CD4-positive, alpha-beta T cell treated with Interleukin-1 beta for 1 hour (primary cell): ENCODE results near the gene PLGRKT.
A peak's percentile ranks its signal among the peaks of the same experiment; 100 is the strongest.
"Not testable (repeated sequence)": the region's sequence is repeated elsewhere in the genome, so short reads cannot be mapped to it uniquely, and the experiment has no call there.

Experiments used
- DNase-seq, 2 donors: peaks; one replicate each; pipeline ENCODE4 v3.0.0-alpha.2; 2020 to 2022

PLGRKT gene

GRCh38 chr9:5429873-5430564 lies 7.7 kb downstream of the PLGRKT start:
- no peak for DNase-seq

- DNase-seq: no peak
Observed at GRCh38 chr9:5428794-5429528, 8.8 kb downstream of the PLGRKT start.

- no peak for DNase-seq
Observed at GRCh38 chr9:5428172-5428571, 9.6 kb downstream of the PLGRKT start.

- no peak for DNase-seq
Observed at GRCh38 chr9:5427005-5427404, 10.7 kb downstream of the PLGRKT start.

- peak in 1 of 2 donors; percentile 59 for DNase-seq
Observed at GRCh38 chr9:5425006-5425628, 12.6 kb downstream of the PLGRKT start.

- no peak for DNase-seq
Observed at GRCh38 chr9:5422276-5422675, 15.4 kb downstream of the PLGRKT start.

- DNase-seq: no peak
Observed at GRCh38 chr9:5421163-5421562, 16.6 kb downstream of the PLGRKT start.

- DNase-seq: no peak
Observed at GRCh38 chr9:5419987-5420386, 17.7 kb downstream of the PLGRKT start.

GRCh38 chr9:5418481-5418880 lies 19.2 kb downstream of the PLGRKT start:
- DNase-seq: no peak

- DNase-seq: no peak
Observed at GRCh38 chr9:5416953-5417352, 20.8 kb downstream of the PLGRKT start.

- DNase-seq: no peak
Observed at GRCh38 chr9:5408596-5408995, 29.1 kb downstream of the PLGRKT start.

- no peak for DNase-seq
Observed at GRCh38 chr9:5402217-5402616, 35.5 kb downstream of the PLGRKT start.

GRCh38 chr9:5397547-5397946 lies 40.2 kb downstream of the PLGRKT start:
- DNase-seq: not testable (repeated sequence)

GRCh38 chr9:5395428-5395827 lies 42.3 kb downstream of the PLGRKT start:
- no peak for DNase-seq

GRCh38 chr9:5393976-5394375 lies 43.7 kb downstream of the PLGRKT start:
- DNase-seq: not testable (repeated sequence)

GRCh38 chr9:5393497-5393896 lies 44.2 kb downstream of the PLGRKT start:
- no peak for DNase-seq

GRCh38 chr9:5392285-5392684 lies 45.4 kb downstream of the PLGRKT start:
- no peak for DNase-seq

GRCh38 chr9:5389109-5389732 lies 48.5 kb downstream of the PLGRKT start:
- no peak for DNase-seq

- DNase-seq: no peak
Observed at GRCh38 chr9:5388026-5388819, 49.5 kb downstream of the PLGRKT start.

GRCh38 chr9:5384436-5384835 lies 53.3 kb downstream of the PLGRKT start:
- no peak for DNase-seq

- DNase-seq: no peak
Observed at GRCh38 chr9:5382479-5382878, 55.2 kb downstream of the PLGRKT start.

GRCh38 chr9:5375790-5376477 lies 61.8 kb downstream of the PLGRKT start:
- peak in 1 of 2 donors; percentile 12 for DNase-seq
